CD14-positive monocyte (primary cell): ENCODE data around the gene TCEANC2. TPM values are rescaled to one million over a fixed set of nuclear protein-coding genes. Genes with fewer than 3 reads are reported as not detected.

ENCODE experiments used
- DNase-seq, 3 donors: peaks; one replicate each; pipeline ENCODE4 v3.0.0-alpha.2; 2011 to 2022
- H2AFZ ChIP-seq: 2 replicates; pipeline ENCODE4 v1.6.0; 2012; ENCODE audit warnings: mild to moderate bottlenecking, low read depth, low read length, inconsistent platforms; ENCODE audit not compliant: insufficient read depth, poor library complexity, severe bottlenecking
- H3K27ac ChIP-seq, 2 donors: 1 replicate in 1 of 2; 2 replicates in 1 of 2; pipeline ENCODE4 v1.5.1; 2012 to 2013; ENCODE audit warnings: low read length in 2 of 2, control low read depth in 1 of 2, inconsistent platforms in 1 of 2, low read depth in 1 of 2, mild to moderate bottlenecking in 1 of 2
- H3K27me3 ChIP-seq, 2 donors: one replicate each; pipeline versions ENCODE4 v1.6.0 to v1.6.1; 2011 to 2013; ENCODE audit warnings: low read length in 2 of 2; ENCODE audit not compliant: control insufficient read depth in 2 of 2, insufficient read depth in 2 of 2
- H3K36me3 ChIP-seq, 2 donors: replicated peaks in 1 of 2; 1 replicate in 1 of 2; 2 replicates in 1 of 2; pipeline versions ENCODE4 v1.5.1 to v1.6.1; 2012 to 2013; ENCODE audit warnings: low read length in 2 of 2, control low read depth in 1 of 2, inconsistent platforms in 1 of 2, mild to moderate bottlenecking in 1 of 2; ENCODE audit not compliant: insufficient read depth in 2 of 2, control insufficient read depth in 1 of 2
- H3K4me1 ChIP-seq, 2 donors: 1 replicate in 1 of 2; 2 replicates in 1 of 2; pipeline versions ENCODE4 v1.5.1 to v1.6.1; 2012 to 2013; ENCODE audit warnings: low read length in 2 of 2, control low read depth in 1 of 2, inconsistent platforms in 1 of 2, mild to moderate bottlenecking in 1 of 2, moderate library complexity in 1 of 2; ENCODE audit not compliant: insufficient read depth in 2 of 2, control insufficient read depth in 1 of 2
- H3K4me2 ChIP-seq: replicated peaks from 2 replicates; pipeline ENCODE3; 2012; ENCODE audit warnings: low read length, moderate library complexity, mild to moderate bottlenecking; ENCODE audit not compliant: poor library complexity, severe bottlenecking; ENCODE audit errors: extremely low read depth
- H3K4me3 ChIP-seq, 3 experiments: fragments of 200-600 bp in 1 of 3; sonication (generic) in 1 of 3; replicated peaks in 1 of 3; 1 replicate in 2 of 3; 2 replicates in 1 of 3; pipeline ENCODE4 v1.5.1; 2011 to 2013; ENCODE audit warnings: low read length in 3 of 3, mild to moderate bottlenecking in 3 of 3, control low read depth in 2 of 3, low read depth in 2 of 3, inconsistent platforms in 1 of 3, moderate library complexity in 1 of 3
- H3K79me2 ChIP-seq: 2 replicates; pipeline ENCODE4 v1.6.0; 2012; ENCODE audit warnings: mild to moderate bottlenecking, control low read depth, inconsistent platforms, low read length, moderate library complexity; ENCODE audit not compliant: insufficient read depth
- H3K9ac ChIP-seq: 2 replicates; pipeline ENCODE4 v1.6.0; 2017; ENCODE audit warnings: low read length, mild to moderate bottlenecking; ENCODE audit not compliant: insufficient read depth, poor library complexity, severe bottlenecking
- H3K9me3 ChIP-seq, 2 donors: replicated peaks in 1 of 2; 1 replicate in 1 of 2; 2 replicates in 1 of 2; pipeline versions ENCODE4 v1.5.1 to v1.6.1; 2012 to 2013; ENCODE audit warnings: low read length in 2 of 2, control low read depth in 1 of 2; ENCODE audit not compliant: control insufficient read depth in 1 of 2, insufficient read depth in 1 of 2
- H4K20me1 ChIP-seq: 2 replicates; pipeline ENCODE4 v1.6.0; 2012; ENCODE audit warnings: mild to moderate bottlenecking, low read length, control low read depth, moderate library complexity; ENCODE audit not compliant: insufficient read depth
- H3K27ac Mint-ChIP-seq, 7 donors: one replicate each; pipeline ENCODE4 v1.8.0; 2020; ENCODE audit warnings: mild to moderate bottlenecking in 7 of 7, mixed read lengths in 7 of 7, moderate library complexity in 6 of 7, inconsistent platforms in 2 of 7
- H3K27me3 Mint-ChIP-seq, 3 donors: one replicate each; pipeline ENCODE4 v1.8.0; 2021 to 2022; ENCODE audit warnings: low read depth in 3 of 3, mild to moderate bottlenecking in 3 of 3, mixed read lengths in 3 of 3, moderate library complexity in 3 of 3, inconsistent platforms in 1 of 3
- H3K36me3 Mint-ChIP-seq, 2 donors: one replicate each; pipeline ENCODE4 v1.8.0; 2020; ENCODE audit warnings: mixed read lengths in 2 of 2, inconsistent platforms in 1 of 2, mild to moderate bottlenecking in 1 of 2
- H3K4me1 Mint-ChIP-seq: one replicate; pipeline ENCODE4 v1.8.0; 2020; ENCODE audit warnings: mild to moderate bottlenecking, mixed read lengths
- H3K4me3 Mint-ChIP-seq, 2 donors: one replicate each; pipeline ENCODE4 v1.8.0; 2020; ENCODE audit warnings: mild to moderate bottlenecking in 2 of 2, mixed read lengths in 2 of 2, moderate library complexity in 1 of 2
- H3K9me3 Mint-ChIP-seq, 7 donors: one replicate each; pipeline ENCODE4 v1.8.0; 2020 to 2022; ENCODE audit warnings: mixed read lengths in 7 of 7, mild to moderate bottlenecking in 6 of 7, moderate library complexity in 6 of 7, inconsistent platforms in 2 of 7
- CTCF ChIP-seq: fragments of 200-600 bp; IDR thresholded peaks from one replicate; pipeline ENCODE4 v1.8.0; 2022; ENCODE audit warnings: antibody characterized with exemption, mild to moderate bottlenecking
- WGBS: methylation state at CpG from one replicate; pipeline ENCODE4 v1.1.5; 2013; ENCODE audit warnings: missing lambda C conversion rate; ENCODE audit not compliant: insufficient coverage; 5-methylcytosine and 5-hydroxymethylcytosine counted together
- intact Hi-C, 2 donors: fragments of 100-400 bp; cut with micrococcal nuclease; formaldehyde crosslinking; loops; one replicate each; pipeline versions ENCODE4 v1.15.0 to v1.15.1; 2023
- polyA plus RNA-seq, 3 donors: library from polyadenylated mRNA; depleted of rRNA in 1 of 3; unstranded in 2 of 3; stranded (reverse) in 1 of 3; fragments of 300-500 nt in 2 of 3; fragments of >200 nt in 1 of 3; fragmentation: Illumina TruSeq in 2 of 3; gene quantifications; 1 replicate in 2 of 3; 2 replicates in 1 of 3; pipeline ENCODE4 v1.2.3, GENCODE V29; 2012 to 2021

Gene TCEANC2
- polyA plus RNA-seq, 3 donors: 3.0 to 6.7 (median 3.8) TPM

- H3K27me3 ChIP-seq: no peaks in the 10 kb centered on the region
- no peaks in the 10 kb centered on the region for H3K27me3 Mint-ChIP-seq
- H3K9ac ChIP-seq: no peak overlapping the region
- no peaks in the 10 kb centered on the region for H3K9me3 Mint-ChIP-seq
- peaks cover 98 to 100% of the 10 kb centered on the region in 2 donors for H3K36me3 ChIP-seq
- no peak for TF ChIP-seq CTCF
- no peaks in the 10 kb centered on the region for H3K4me1 Mint-ChIP-seq
- no peaks in the 10 kb centered on the region for H3K4me1 ChIP-seq
- DNase-seq: no peak
- H3K9me3 ChIP-seq: no peaks in the 10 kb centered on the region
- H4K20me1 ChIP-seq: peaks cover 11% of the 10 kb centered on the region
- intact Hi-C loops: no loop called here
- H3K27ac ChIP-seq: no peak overlapping the region
- H3K4me3 ChIP-seq: no peak overlapping the region
- H3K4me3 Mint-ChIP-seq: no peak overlapping the region
- H3K27ac Mint-ChIP-seq: peak overlapping the region in 1 of 7 donors; percentile 12
- no peak overlapping the region for H3K4me2 ChIP-seq
- no peaks in the 10 kb centered on the region for H3K79me2 ChIP-seq
- peaks cover 70 to 87% of the 10 kb centered on the region in 2 donors for H3K36me3 Mint-ChIP-seq
- no peak overlapping the region for H2AFZ ChIP-seq
Measured at GRCh38 chr1:54037476-54037875, 15.9 kb upstream of the TCEANC2 start.

DNA sequence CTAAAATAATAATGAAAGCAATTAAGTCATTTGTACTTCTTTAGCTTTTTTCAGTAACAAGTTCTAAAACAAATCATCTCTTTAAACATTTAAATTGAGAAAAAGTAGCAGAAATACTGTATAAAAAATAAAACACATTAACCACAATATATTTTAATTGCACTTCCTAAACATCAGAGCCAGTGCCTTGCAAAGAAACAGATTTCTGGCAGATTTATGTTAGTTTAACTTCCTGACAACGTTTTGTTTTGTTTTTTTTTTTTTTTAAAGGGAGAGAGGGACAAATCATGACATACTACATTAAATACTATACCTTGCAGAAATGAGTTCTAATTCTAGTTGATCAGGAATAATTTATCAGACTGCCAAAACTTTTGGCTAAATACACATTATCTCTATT lies 11.6 kb upstream of the TCEANC2 start:
- H3K27ac Mint-ChIP-seq: no peak overlapping the region
- H3K36me3 Mint-ChIP-seq: peaks cover 66 to 83% of the 10 kb centered on the region in 2 donors
- no peaks in the 10 kb centered on the region for H3K27me3 ChIP-seq
- H3K4me3 Mint-ChIP-seq: no peak overlapping the region
- DNase-seq: no peak
- no CpG with 5 or more reads among the region's 1 CpG for WGBS
- H3K4me1 Mint-ChIP-seq: no peaks in the 10 kb centered on the region
- no peak overlapping the region for H3K4me3 ChIP-seq
- no peak overlapping the region for H3K9ac ChIP-seq
- peaks cover 52% of the 10 kb centered on the region for H4K20me1 ChIP-seq
- no peak overlapping the region for H3K4me2 ChIP-seq
- H3K27ac ChIP-seq: no peak overlapping the region
- peaks cover 91 to 95% of the 10 kb centered on the region in 2 donors for H3K36me3 ChIP-seq
- peaks cover 33% of the 10 kb centered on the region for H3K79me2 ChIP-seq
- TF ChIP-seq CTCF: no peak
- H3K9me3 ChIP-seq: no peaks in the 10 kb centered on the region
- H2AFZ ChIP-seq: no peak overlapping the region
- no peaks in the 10 kb centered on the region for H3K27me3 Mint-ChIP-seq
- H3K9me3 Mint-ChIP-seq: no peaks in the 10 kb centered on the region
- intact Hi-C loops: no loop called here
- no peaks in the 10 kb centered on the region for H3K4me1 ChIP-seq
